Measurements from ENCODE around the gene SAP25.
"Not testable (repeated sequence)": the region's sequence is repeated elsewhere in the genome, so short reads cannot be mapped to it uniquely, and the experiment has no call there.

Gene SAP25

GRCh38 chr7:100532165-100533022 is 41.3 kb downstream of the SAP25 start:
- Histone ChIP-seq H3K79me2 (ENCODE audit: low read length) (no peaks in the 10 kb centered on the region), H3K27ac (ENCODE audit: low read length) (no peak overlapping the region), H3K4me3 (ENCODE audit: low read length) (no peak overlapping the region), H3K9ac (ENCODE audit: low read length) (no peak overlapping the region), H3K4me2 (ENCODE audit: low read length) (no peak overlapping the region), H4K20me1 (ENCODE audit: insufficient read depth, low read length) (no peaks in the 10 kb centered on the region), H2AFZ (ENCODE audit: low read depth, low read length) (no peak overlapping the region), H3K27me3 (ENCODE audit: low read depth, low read length) (no peaks in the 10 kb centered on the region), H3K9me3 (ENCODE audit: insufficient read depth, low read length) (no peaks in the 10 kb centered on the region), H3K36me3 (replicated peaks; ENCODE audit: low read depth, low read length) (no peaks in the 10 kb centered on the region), H3K4me1 (ENCODE audit: low read length) (peaks cover 21% of the 10 kb centered on the region)
- TF ChIP-seq EZH2phosphoT487 (IDR thresholded peaks at IDR 0.05; ENCODE audit: low read depth) = no peak
- no peak for TF ChIP-seq CTCF (IDR thresholded peaks at IDR 0.05; ENCODE audit: low read depth, low read length)

GRCh38 chr7:100528108-100528866 is 45.4 kb downstream of the SAP25 start:
- not testable (repeated sequence) for H3K79me2 ChIP-seq (ENCODE audit: low read length); H2AFZ ChIP-seq (ENCODE audit: low read depth, low read length); H3K9ac ChIP-seq (ENCODE audit: low read length); H3K9me3 ChIP-seq (ENCODE audit: insufficient read depth, low read length); H3K4me3 ChIP-seq (ENCODE audit: low read length); H3K27ac ChIP-seq (ENCODE audit: low read length); H3K27me3 ChIP-seq (ENCODE audit: low read depth, low read length); H3K36me3 ChIP-seq (replicated peaks; ENCODE audit: low read depth, low read length); H4K20me1 ChIP-seq (ENCODE audit: insufficient read depth, low read length)
- Histone ChIP-seq H3K4me1 (ENCODE audit: low read length) (peaks cover 27% of the 10 kb centered on the region), H3K4me2 (ENCODE audit: low read length) (peak overlapping the region; percentile 10; the same call in 1 of the 2 replicates)

GRCh38 chr7:100523192-100523591 is 50.5 kb downstream of the SAP25 start:
- not testable (repeated sequence) for H3K27ac ChIP-seq (ENCODE audit: low read length)

More at GRCh38 chr7:100523192-100523591, 50.5 kb downstream of the SAP25 start:
- not testable (repeated sequence) for H3K4me2 ChIP-seq (ENCODE audit: low read length); H3K9ac ChIP-seq (ENCODE audit: low read length); H4K20me1 ChIP-seq (ENCODE audit: insufficient read depth, low read length); H3K9me3 ChIP-seq (ENCODE audit: insufficient read depth, low read length); H3K79me2 ChIP-seq (ENCODE audit: low read length); H3K4me3 ChIP-seq (ENCODE audit: low read length); H3K36me3 ChIP-seq (replicated peaks; ENCODE audit: low read depth, low read length); H3K27me3 ChIP-seq (ENCODE audit: low read depth, low read length); H2AFZ ChIP-seq (ENCODE audit: low read depth, low read length)
- H3K4me1 ChIP-seq (ENCODE audit: low read length) = peaks cover 16% of the 10 kb centered on the region
